H1 (cell line): ENCODE results near the gene SSB. TPM values are rescaled to one million over a fixed set of nuclear protein-coding genes. Genes with fewer than 3 reads are reported as not detected.

ENCODE experiments used
- CTCF ChIA-PET: fragments of 300-600 bp; sonication (Branson Sonifier 250); formaldehyde crosslinking; loops from one replicate; lab custom pipeline; 2021; ENCODE audit not compliant: partially characterized antibody; lab: Charles Lee
- POLR2A ChIA-PET: fragments of 300-600 bp; sonication (Branson Sonifier 250); formaldehyde crosslinking; loops from one replicate; lab custom pipeline; 2021; ENCODE audit warnings: inconsistent platforms; ENCODE audit not compliant: partially characterized antibody; lab: Charles Lee
- DNase-seq, 2 experiments: peaks; one replicate each; pipeline versions ENCODE4 v3.0.0 to v3.0.0-alpha.2; 2010 to 2022; ENCODE audit warnings: low spot score in 2 of 2, low read depth in 1 of 2, mixed read lengths in 1 of 2
- FAIRE-seq: peaks from 2 replicates; lab custom pipeline; 2011; peaks lifted over from hg19 to GRCh38; lab: Jason Lieb, UNC
- H2AFZ ChIP-seq: 2 replicates; pipeline ENCODE4 v1.8.1; 2012; ENCODE audit warnings: low read length, inconsistent platforms
- H2AK5ac ChIP-seq: 2 replicates; pipeline ENCODE4 v1.6.1; 2013; ENCODE audit warnings: low read depth, low read length
- H2BK120ac ChIP-seq: replicated peaks from 2 replicates; pipeline ENCODE3; 2013; ENCODE audit warnings: low read depth, low read length, inconsistent platforms
- H2BK12ac ChIP-seq: 2 replicates; pipeline ENCODE4 v1.6.1; 2013; ENCODE audit warnings: low read depth, low read length
- H2BK15ac ChIP-seq: 2 replicates; pipeline ENCODE4 v1.6.1; 2013; ENCODE audit warnings: low read length
- H2BK20ac ChIP-seq: 2 replicates; pipeline ENCODE4 v1.6.1; 2013; ENCODE audit warnings: low read length
- H2BK5ac ChIP-seq: 2 replicates; pipeline ENCODE4 v1.6.1; 2013; ENCODE audit warnings: low read depth, low read length
- H3K14ac ChIP-seq: 2 replicates; pipeline ENCODE4 v1.6.1; 2013; ENCODE audit warnings: inconsistent platforms; ENCODE audit not compliant: insufficient read length
- H3K18ac ChIP-seq: 2 replicates; pipeline ENCODE4 v1.6.1; 2013; ENCODE audit warnings: low read length; ENCODE audit errors: extremely low read depth
- H3K23ac ChIP-seq: 2 replicates; pipeline ENCODE4 v1.6.1; 2013; ENCODE audit warnings: inconsistent platforms; ENCODE audit not compliant: insufficient read length
- H3K23me2 ChIP-seq: 2 replicates; pipeline ENCODE4 v1.6.1; 2013; ENCODE audit warnings: low read depth, low read length
- H3K27ac ChIP-seq: 2 replicates; pipeline ENCODE4 v1.6.1; 2011; ENCODE audit warnings: low read depth, low read length, inconsistent platforms
- H3K27me3 ChIP-seq, 4 experiments: replicated peaks in 1 of 4; 1 replicate in 1 of 4; 2 replicates in 3 of 4; pipeline versions ENCODE4 v1.6.1 to v1.8.1; 2011 to 2013; ENCODE audit warnings: low read length in 3 of 4, mild to moderate bottlenecking in 3 of 4, inconsistent platforms in 2 of 4, mixed read lengths in 2 of 4, moderate library complexity in 1 of 4; ENCODE audit not compliant: control insufficient read depth in 3 of 4, insufficient read depth in 3 of 4; ENCODE audit errors: extremely low read depth in 1 of 4
- H3K36me3 ChIP-seq, 4 experiments: 2 replicates each; pipeline versions ENCODE4 v1.6.1 to v1.8.1; 2011 to 2013; ENCODE audit warnings: mild to moderate bottlenecking in 4 of 4, low read length in 3 of 4, moderate library complexity in 2 of 4, control low read depth in 1 of 4, inconsistent platforms in 1 of 4; ENCODE audit not compliant: insufficient read depth in 4 of 4, control insufficient read depth in 2 of 4
- H3K4ac ChIP-seq: replicated peaks from 2 replicates; pipeline ENCODE3; 2013; ENCODE audit warnings: low read length, low read depth, mixed read lengths, inconsistent platforms; ENCODE audit not compliant: insufficient read length
- H3K4me1 ChIP-seq, 4 experiments: replicated peaks in 1 of 4; 1 replicate in 1 of 4; 2 replicates in 3 of 4; pipeline versions ENCODE4 v1.6.1 to v1.8.1; 2011 to 2013; ENCODE audit warnings: low read length in 3 of 4, inconsistent platforms in 2 of 4, mixed read lengths in 1 of 4; ENCODE audit not compliant: insufficient read depth in 4 of 4, control insufficient read depth in 3 of 4
- H3K4me2 ChIP-seq, 2 experiments: 2 replicates each; pipeline versions ENCODE4 v1.6.1 to v1.8.1; 2011 to 2013; ENCODE audit warnings: low read depth in 2 of 2, low read length in 2 of 2, control low read depth in 1 of 2, inconsistent platforms in 1 of 2, mild to moderate bottlenecking in 1 of 2; ENCODE audit not compliant: insufficient read depth in 1 of 2
- H3K4me3 ChIP-seq, 4 experiments: fragments of 200-600, 300-600 bp in 1 of 4; sonication (generic), shearing (Covaris generic), sonication (Bioruptor Twin) in 1 of 4; 2 replicates each; pipeline versions ENCODE4 v1.5.1 to v1.8.1; 2011 to 2016; ENCODE audit warnings: low read length in 4 of 4, low read depth in 3 of 4, control low read depth in 2 of 4, inconsistent platforms in 2 of 4, mild to moderate bottlenecking in 2 of 4, mixed read lengths in 1 of 4, moderate library complexity in 1 of 4; ENCODE audit not compliant: insufficient read depth in 2 of 4; ENCODE audit errors: extremely low read depth in 1 of 4
- H3K56ac ChIP-seq: replicated peaks from 2 replicates; pipeline ENCODE3; 2013; ENCODE audit warnings: low read depth, mild to moderate bottlenecking, mixed read lengths, low read length, inconsistent platforms; ENCODE audit not compliant: insufficient read length
- H3K79me1 ChIP-seq: 2 replicates; pipeline ENCODE4 v1.6.1; 2013; ENCODE audit warnings: low read depth, low read length, control low read depth
- H3K79me2 ChIP-seq, 2 experiments: 2 replicates each; pipeline versions ENCODE4 v1.6.1 to v1.8.1; 2012 to 2013; ENCODE audit warnings: low read length in 2 of 2, mild to moderate bottlenecking in 2 of 2, inconsistent platforms in 1 of 2; ENCODE audit not compliant: insufficient read depth in 2 of 2, control insufficient read depth in 1 of 2
- H3K9ac ChIP-seq, 4 experiments: replicated peaks in 1 of 4; 1 replicate in 1 of 4; 2 replicates in 3 of 4; pipeline versions ENCODE4 v1.6.1 to v1.8.1; 2011 to 2013; ENCODE audit warnings: low read depth in 3 of 4, low read length in 3 of 4, control low read depth in 2 of 4, mild to moderate bottlenecking in 2 of 4, moderate library complexity in 2 of 4, inconsistent platforms in 1 of 4; ENCODE audit errors: extremely low read depth in 1 of 4
- H3K9me3 ChIP-seq, 2 experiments: 2 replicates each; pipeline versions ENCODE4 v1.6.1 to v1.8.1; 2012 to 2013; ENCODE audit warnings: mild to moderate bottlenecking in 2 of 2, moderate library complexity in 2 of 2, control low read depth in 1 of 2, inconsistent platforms in 1 of 2, low read depth in 1 of 2, low read length in 1 of 2, mixed read lengths in 1 of 2; ENCODE audit not compliant: insufficient read depth in 2 of 2
- H4K20me1 ChIP-seq, 2 experiments: replicated peaks in 1 of 2; 2 replicates each; pipeline versions ENCODE3 to v1.8.1; 2011 to 2013; ENCODE audit warnings: inconsistent platforms in 2 of 2, low read length in 2 of 2, mild to moderate bottlenecking in 1 of 2; ENCODE audit not compliant: insufficient read depth in 2 of 2, control insufficient read depth in 1 of 2
- H4K5ac ChIP-seq: 2 replicates; pipeline ENCODE4 v1.6.1; 2013; ENCODE audit warnings: low read length, low read depth, mixed read lengths, inconsistent platforms; ENCODE audit not compliant: insufficient read length
- H4K8ac ChIP-seq: 2 replicates; pipeline ENCODE4 v1.8.0; 2013; ENCODE audit warnings: mild to moderate bottlenecking, moderate library complexity, low read length, inconsistent platforms; ENCODE audit not compliant: insufficient read depth; ENCODE audit errors: extremely low read depth
- H4K91ac ChIP-seq: replicated peaks from 2 replicates; pipeline ENCODE3; 2013; ENCODE audit warnings: low read length, mixed read lengths, inconsistent platforms; ENCODE audit not compliant: insufficient read length
- CEBPB ChIP-seq: IDR thresholded peaks from 2 replicates; pipeline ENCODE4 v1.6.1; 2012; ENCODE audit warnings: low read depth, low read length
- JUN ChIP-seq: IDR thresholded peaks from 2 replicates; pipeline ENCODE4 v1.6.1; 2011; ENCODE audit warnings: low read depth, mild to moderate bottlenecking, improper control_type of control experiment, low read length
- KDM1A ChIP-seq: fragments of 200-600, 300-600 bp; sonication (generic); IDR thresholded peaks from 2 replicates; pipeline ENCODE4 v1.7.1; 2016; ENCODE audit warnings: mild to moderate bottlenecking, low read length, borderline replicate concordance
- KDM4A ChIP-seq: IDR thresholded peaks from one replicate; pipeline ENCODE4 v1.7.1; 2012; ENCODE audit warnings: low read depth, mild to moderate bottlenecking, moderate library complexity, low read length, inconsistent platforms; ENCODE audit not compliant: severe bottlenecking
- MAFK ChIP-seq: IDR thresholded peaks from 2 replicates; pipeline ENCODE4 v1.6.1; 2012; ENCODE audit warnings: low read depth, mild to moderate bottlenecking, improper control_type of control experiment, low read length
- SUZ12 ChIP-seq: fragments of 200-600 bp; sonication (generic); IDR thresholded peaks from 2 replicates; pipeline ENCODE4 v1.6.1; 2012; ENCODE audit warnings: mild to moderate bottlenecking, inconsistent platforms, low read length, moderate library complexity, mixed read lengths
- TCF12 ChIP-seq: IDR thresholded peaks from 2 replicates; pipeline ENCODE4 v1.6.1; 2011; ENCODE audit warnings: low read depth, mild to moderate bottlenecking, low read length
- YY1 ChIP-seq: IDR thresholded peaks from 2 replicates; pipeline ENCODE4 v1.6.1; 2011; ENCODE audit warnings: low read depth, mild to moderate bottlenecking, low read length
- WGBS, 2 experiments: shearing (Covaris generic) in 1 of 2; methylation state at CpG; one replicate each; pipeline versions ENCODE4 v1.1.6 to v1.1.7; 2013 to 2015; ENCODE audit warnings: low lambda C conversion rate in 2 of 2, mixed read lengths in 2 of 2, inconsistent platforms in 1 of 2, low coverage in 1 of 2, missing lambda C conversion rate in 1 of 2; ENCODE audit not compliant: insufficient replicate concordance in 2 of 2, insufficient coverage in 1 of 2, insufficient read length in 1 of 2; ENCODE audit errors: extremely low coverage in 1 of 2, missing lambda C conversion rate in 1 of 2; 5-methylcytosine and 5-hydroxymethylcytosine counted together
- polyA plus RNA-seq, 7 experiments: library from polyadenylated mRNA; depleted of rRNA in 3 of 7; stranded (reverse) in 5 of 7; unstranded in 2 of 7; fragments of >200 nt in 5 of 7; fragments of 200-250 nt in 2 of 7; gene quantifications; 1 replicate in 5 of 7; 2 replicates in 1 of 7; 4 replicates in 1 of 7; pipeline versions ENCODE4 v1.2.1 to v1.2.3, GENCODE V29; 2011 to 2013; ENCODE audit warnings: missing spikeins in 2 of 7, mixed read lengths in 2 of 7
- total RNA-seq: library from RNA; stranded (reverse); fragmentation: NEBNext Ultra II Directional; extraction: Animal tissue kit (Norgen Biotek cat#: 25700); gene quantifications from 2 replicates; pipeline ENCODE4 v1.2.1, GENCODE V29; 2021

SSB gene
- total and polyA plus RNA-seq, 2 of the 8 experiments (the other 6 are each of a cell fraction or from before 2014, with no cell fraction given), result 60.8 to 270 TPM

- FAIRE-seq, result no peak
Measured at GRCh38 chr2:169772651-169773050, 26.0 kb upstream of the SSB start.

More at GRCh38 chr2:169772651-169773050, 26.0 kb upstream of the SSB start:
- Histone ChIP-seq H3K79me2 (no peaks in the 10 kb centered on the region), H2BK120ac (no peak overlapping the region), H3K79me1 (no peaks in the 10 kb centered on the region), H4K8ac (no peak overlapping the region), H3K4me2 (no peak overlapping the region), H3K27ac (no peak overlapping the region)
- TF ChIP-seq JUN (no peak), KDM4A (no peak), KDM1A (no peak), SUZ12 (no peak), TCF12 (no peak), CEBPB (no peak), MAFK (no peak), YY1 (no peak)
- TF ChIP-seq, all 59 proteins: peak for 0
- Histone ChIP-seq H2BK5ac (no peak overlapping the region), H3K18ac (no peak overlapping the region), H3K36me3 (peaks cover 0 to 4% (median 0%) of the 10 kb centered on the region in 4 experiments; a peak in 1 of 8 replicates), H3K23me2 (no peaks in the 10 kb centered on the region), H3K9me3 (no peaks in the 10 kb centered on the region; a peak in 1 of 4 replicates), H3K4me1 (no peaks in the 10 kb centered on the region), H3K4me3 (no peak overlapping the region), H2BK20ac (no peak overlapping the region), H4K20me1 (no peaks in the 10 kb centered on the region), H2BK12ac (no peak overlapping the region), H3K9ac (no peak overlapping the region), H4K5ac (no peak overlapping the region), H3K14ac (no peak overlapping the region), H3K56ac (no peak overlapping the region), H3K4ac (no peak overlapping the region), H2AK5ac (no peak overlapping the region), H2AFZ (no peak overlapping the region), H3K23ac (no peak overlapping the region), H2BK15ac (no peak overlapping the region), H4K91ac (no peak overlapping the region), H3K27me3 (no peaks in the 10 kb centered on the region)
- ChIA-PET POLR2A (no interaction called here), CTCF (interaction anchor here (1.6 to 3.8 kb wide), 2 partner anchors 11 to 18 kb away, joined by 4 to 10 read pairs; no protein-coding TSS in a partner anchor)
- WGBS, 2 experiments, result 96% methylated on average over 2 of the region's 2 CpGs; no CpG with 5 or more reads in 1 of the 2 experiments
- no peak for DNase-seq
